HepG2 (cell line): ENCODE results near the gene APOC3. TPM values are rescaled to one million over a fixed set of nuclear protein-coding genes. Genes with fewer than 3 reads are reported as not detected.

ENCODE experiments used
- FOXK1 ChIP-seq: sonication (generic); formaldehyde crosslinking; IDR thresholded peaks from 2 replicates; pipeline ENCODE4 v1.4.0; 2020; ENCODE audit warnings: low read depth, missing genetic modification reagents, borderline replicate concordance
- MAZ ChIP-seq, 2 experiments: sonication (generic) in 1 of 2; formaldehyde crosslinking in 1 of 2; IDR thresholded peaks; 2 replicates each; pipeline versions ENCODE4 v1.5.0 to v1.6.1; 2012 to 2020; ENCODE audit warnings: low read depth in 2 of 2, mild to moderate bottlenecking in 2 of 2, borderline replicate concordance in 1 of 2, improper control_type of control experiment in 1 of 2, low read length in 1 of 2, missing genetic modification reagents in 1 of 2, moderate library complexity in 1 of 2
- NCOA5 ChIP-seq: sonication (generic); formaldehyde crosslinking; IDR thresholded peaks from 2 replicates; pipeline ENCODE4 v1.4.0; 2020; ENCODE audit warnings: missing genetic modification reagents
- RBM39 ChIP-seq: fragments of 200-400 bp; formaldehyde crosslinking; IDR thresholded peaks from one replicate; pipeline ENCODE4 v1.6.1; 2018; ENCODE audit warnings: antibody characterized with exemption, mild to moderate bottlenecking, low read depth, low read length; ENCODE audit not compliant: poor library complexity, severe bottlenecking
- ZNF501 ChIP-seq: sonication (generic); formaldehyde crosslinking; IDR thresholded peaks from 2 replicates; pipeline ENCODE4 v1.5.1; 2020; ENCODE audit warnings: mild to moderate bottlenecking, moderate library complexity, missing genetic modification reagents
- polyA plus RNA-seq, 8 experiments: library from polyadenylated mRNA; depleted of rRNA in 3 of 8; stranded (reverse) in 7 of 8; unstranded in 1 of 8; fragments of >200 nt; fragmentation: Illumina TruSeq in 4 of 8; extraction: Trizol in 4 of 8; gene quantifications; 2 replicates each; pipeline versions ENCODE4 v1.2.1 to v1.2.3, GENCODE V29; 2011 to 2016; ENCODE audit warnings: low read depth in 4 of 8, missing spikeins in 1 of 8, mixed read lengths in 1 of 8; ENCODE audit not compliant: insufficient read depth in 1 of 8
- total RNA-seq, 5 experiments: library from RNA; depleted of rRNA; stranded (reverse); fragments of >200 nt; fragmentation: Illumina TruSeq; extraction: Trizol; gene quantifications; 2 replicates each; pipeline ENCODE4 v1.2.3, GENCODE V29; 2016; ENCODE audit warnings: low read depth in 1 of 5
- TF ChIP-seq, protein P1 (sequence below): sonication (generic); formaldehyde crosslinking; IDR thresholded peaks from 2 replicates; pipeline ENCODE4 v1.4.0; 2020; ENCODE audit warnings: missing genetic modification reagents
- TF ChIP-seq, protein P2 (sequence below): sonication (generic); formaldehyde crosslinking; IDR thresholded peaks from 2 replicates; pipeline ENCODE4 v1.5.0; 2020; ENCODE audit warnings: mild to moderate bottlenecking, missing genetic modification reagents
- TF ChIP-seq, protein P3 (sequence below): sonication (generic); formaldehyde crosslinking; IDR thresholded peaks from 2 replicates; pipeline ENCODE4; 2020; ENCODE audit warnings: missing genetic modification reagents, mild to moderate bottlenecking, borderline replicate concordance
- TF ChIP-seq, protein P4 (sequence below): sonication (generic); formaldehyde crosslinking; IDR thresholded peaks from 2 replicates; pipeline ENCODE4 v1.8.0; 2022; ENCODE audit warnings: mild to moderate bottlenecking, missing genetic modification reagents, moderate library complexity
- TF ChIP-seq, protein P5 (sequence below): sonication (generic); formaldehyde crosslinking; IDR thresholded peaks from 2 replicates; pipeline ENCODE4 v1.5.0; 2020; ENCODE audit warnings: mild to moderate bottlenecking, missing genetic modification reagents
- TF ChIP-seq, protein P6 (sequence below): sonication (generic); formaldehyde crosslinking; IDR thresholded peaks from 2 replicates; pipeline ENCODE4 v1.8.1; 2023; ENCODE audit warnings: mild to moderate bottlenecking, missing genetic modification reagents

Gene APOC3
- total and polyA plus RNA-seq, 2 of the 13 experiments (the other 11 are each of a cell fraction or from before 2014, with no cell fraction given), result 314 to 687 TPM

DNA sequence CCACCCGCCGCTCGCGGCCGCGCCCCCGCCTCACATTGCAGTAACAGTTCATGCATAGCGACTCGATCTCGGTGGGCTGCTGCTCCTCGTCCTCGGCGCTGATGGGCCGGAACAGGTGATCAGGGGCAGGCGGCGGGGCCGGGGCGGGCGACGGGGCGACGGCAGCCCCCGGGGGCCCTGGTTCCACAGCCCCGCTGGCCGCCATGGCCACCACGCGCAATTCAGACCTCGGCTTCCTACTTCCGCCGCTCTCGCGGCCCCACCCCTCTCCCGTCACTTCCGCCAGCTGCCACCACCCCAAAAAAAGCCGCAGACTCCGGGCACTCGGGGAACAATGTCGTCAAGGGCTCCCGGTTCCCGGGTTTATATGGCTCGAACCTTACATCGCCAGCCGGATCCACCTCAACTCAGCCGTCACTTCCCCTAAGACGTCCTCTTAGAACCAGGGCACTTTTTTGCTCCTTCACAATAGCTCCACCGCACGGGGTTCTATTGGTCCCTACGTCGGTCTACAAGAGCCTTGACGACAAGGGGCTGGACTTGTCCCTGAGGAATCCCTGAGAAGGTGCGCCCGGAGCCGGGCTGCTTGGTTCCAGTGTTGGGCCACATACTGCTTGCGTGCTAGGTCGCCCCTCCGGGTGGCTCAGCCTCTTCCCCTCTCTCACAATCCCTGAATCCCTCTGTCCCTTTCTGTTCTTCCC, 41.8 kb upstream of the APOC3 start, which contains the start of gene ZPR1 (continued):
- TF ChIP-seq, protein P1, sequence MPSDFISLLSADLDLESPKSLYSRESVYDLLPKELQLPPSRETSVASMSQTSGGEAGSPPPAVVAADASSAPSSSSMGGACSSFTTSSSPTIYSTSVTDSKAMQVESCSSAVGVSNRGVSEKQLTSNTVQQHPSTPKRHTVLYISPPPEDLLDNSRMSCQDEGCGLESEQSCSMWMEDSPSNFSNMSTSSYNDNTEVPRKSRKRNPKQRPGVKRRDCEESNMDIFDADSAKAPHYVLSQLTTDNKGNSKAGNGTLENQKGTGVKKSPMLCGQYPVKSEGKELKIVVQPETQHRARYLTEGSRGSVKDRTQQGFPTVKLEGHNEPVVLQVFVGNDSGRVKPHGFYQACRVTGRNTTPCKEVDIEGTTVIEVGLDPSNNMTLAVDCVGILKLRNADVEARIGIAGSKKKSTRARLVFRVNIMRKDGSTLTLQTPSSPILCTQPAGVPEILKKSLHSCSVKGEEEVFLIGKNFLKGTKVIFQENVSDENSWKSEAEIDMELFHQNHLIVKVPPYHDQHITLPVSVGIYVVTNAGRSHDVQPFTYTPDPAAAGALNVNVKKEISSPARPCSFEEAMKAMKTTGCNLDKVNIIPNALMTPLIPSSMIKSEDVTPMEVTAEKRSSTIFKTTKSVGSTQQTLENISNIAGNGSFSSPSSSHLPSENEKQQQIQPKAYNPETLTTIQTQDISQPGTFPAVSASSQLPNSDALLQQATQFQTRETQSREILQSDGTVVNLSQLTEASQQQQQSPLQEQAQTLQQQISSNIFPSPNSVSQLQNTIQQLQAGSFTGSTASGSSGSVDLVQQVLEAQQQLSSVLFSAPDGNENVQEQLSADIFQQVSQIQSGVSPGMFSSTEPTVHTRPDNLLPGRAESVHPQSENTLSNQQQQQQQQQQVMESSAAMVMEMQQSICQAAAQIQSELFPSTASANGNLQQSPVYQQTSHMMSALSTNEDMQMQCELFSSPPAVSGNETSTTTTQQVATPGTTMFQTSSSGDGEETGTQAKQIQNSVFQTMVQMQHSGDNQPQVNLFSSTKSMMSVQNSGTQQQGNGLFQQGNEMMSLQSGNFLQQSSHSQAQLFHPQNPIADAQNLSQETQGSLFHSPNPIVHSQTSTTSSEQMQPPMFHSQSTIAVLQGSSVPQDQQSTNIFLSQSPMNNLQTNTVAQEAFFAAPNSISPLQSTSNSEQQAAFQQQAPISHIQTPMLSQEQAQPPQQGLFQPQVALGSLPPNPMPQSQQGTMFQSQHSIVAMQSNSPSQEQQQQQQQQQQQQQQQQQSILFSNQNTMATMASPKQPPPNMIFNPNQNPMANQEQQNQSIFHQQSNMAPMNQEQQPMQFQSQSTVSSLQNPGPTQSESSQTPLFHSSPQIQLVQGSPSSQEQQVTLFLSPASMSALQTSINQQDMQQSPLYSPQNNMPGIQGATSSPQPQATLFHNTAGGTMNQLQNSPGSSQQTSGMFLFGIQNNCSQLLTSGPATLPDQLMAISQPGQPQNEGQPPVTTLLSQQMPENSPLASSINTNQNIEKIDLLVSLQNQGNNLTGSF (CRISPR knock-in tag), result no peak
- TF ChIP-seq, protein P2, sequence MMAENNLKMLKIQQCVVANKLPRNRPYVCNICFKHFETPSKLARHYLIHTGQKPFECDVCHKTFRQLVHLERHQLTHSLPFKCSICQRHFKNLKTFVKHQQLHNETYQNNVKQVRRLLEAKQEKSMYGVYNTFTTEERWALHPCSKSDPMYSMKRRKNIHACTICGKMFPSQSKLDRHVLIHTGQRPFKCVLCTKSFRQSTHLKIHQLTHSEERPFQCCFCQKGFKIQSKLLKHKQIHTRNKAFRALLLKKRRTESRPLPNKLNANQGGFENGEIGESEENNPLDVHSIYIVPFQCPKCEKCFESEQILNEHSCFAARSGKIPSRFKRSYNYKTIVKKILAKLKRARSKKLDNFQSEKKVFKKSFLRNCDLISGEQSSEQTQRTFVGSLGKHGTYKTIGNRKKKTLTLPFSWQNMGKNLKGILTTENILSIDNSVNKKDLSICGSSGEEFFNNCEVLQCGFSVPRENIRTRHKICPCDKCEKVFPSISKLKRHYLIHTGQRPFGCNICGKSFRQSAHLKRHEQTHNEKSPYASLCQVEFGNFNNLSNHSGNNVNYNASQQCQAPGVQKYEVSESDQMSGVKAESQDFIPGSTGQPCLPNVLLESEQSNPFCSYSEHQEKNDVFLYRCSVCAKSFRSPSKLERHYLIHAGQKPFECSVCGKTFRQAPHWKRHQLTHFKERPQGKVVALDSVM (CRISPR knock-in tag), result no peak
- TF ChIP-seq RBM39 (peak; percentile 86), FOXK1 (CRISPR knock-in tag) (peak; percentile 23; the same call in 1 of the 2 replicates), MAZ (IDR thresholded peaks at IDR 0.05; ENCODE audit: borderline replicate concordance, low read depth, low read length) (no peak), MAZ (CRISPR knock-in tag; IDR thresholded peaks at IDR 0.05; ENCODE audit: low read depth) (no peak), ZNF501 (CRISPR knock-in tag) (peak; percentile 64; the same call in 1 of the 2 replicates), NCOA5 (no peak)
- TF ChIP-seq, protein P3, sequence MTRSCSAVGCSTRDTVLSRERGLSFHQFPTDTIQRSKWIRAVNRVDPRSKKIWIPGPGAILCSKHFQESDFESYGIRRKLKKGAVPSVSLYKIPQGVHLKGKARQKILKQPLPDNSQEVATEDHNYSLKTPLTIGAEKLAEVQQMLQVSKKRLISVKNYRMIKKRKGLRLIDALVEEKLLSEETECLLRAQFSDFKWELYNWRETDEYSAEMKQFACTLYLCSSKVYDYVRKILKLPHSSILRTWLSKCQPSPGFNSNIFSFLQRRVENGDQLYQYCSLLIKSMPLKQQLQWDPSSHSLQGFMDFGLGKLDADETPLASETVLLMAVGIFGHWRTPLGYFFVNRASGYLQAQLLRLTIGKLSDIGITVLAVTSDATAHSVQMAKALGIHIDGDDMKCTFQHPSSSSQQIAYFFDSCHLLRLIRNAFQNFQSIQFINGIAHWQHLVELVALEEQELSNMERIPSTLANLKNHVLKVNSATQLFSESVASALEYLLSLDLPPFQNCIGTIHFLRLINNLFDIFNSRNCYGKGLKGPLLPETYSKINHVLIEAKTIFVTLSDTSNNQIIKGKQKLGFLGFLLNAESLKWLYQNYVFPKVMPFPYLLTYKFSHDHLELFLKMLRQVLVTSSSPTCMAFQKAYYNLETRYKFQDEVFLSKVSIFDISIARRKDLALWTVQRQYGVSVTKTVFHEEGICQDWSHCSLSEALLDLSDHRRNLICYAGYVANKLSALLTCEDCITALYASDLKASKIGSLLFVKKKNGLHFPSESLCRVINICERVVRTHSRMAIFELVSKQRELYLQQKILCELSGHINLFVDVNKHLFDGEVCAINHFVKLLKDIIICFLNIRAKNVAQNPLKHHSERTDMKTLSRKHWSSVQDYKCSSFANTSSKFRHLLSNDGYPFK (CRISPR knock-in tag), result peak; percentile 87; the same call in 1 of the 2 replicates
- TF ChIP-seq, protein P4, sequence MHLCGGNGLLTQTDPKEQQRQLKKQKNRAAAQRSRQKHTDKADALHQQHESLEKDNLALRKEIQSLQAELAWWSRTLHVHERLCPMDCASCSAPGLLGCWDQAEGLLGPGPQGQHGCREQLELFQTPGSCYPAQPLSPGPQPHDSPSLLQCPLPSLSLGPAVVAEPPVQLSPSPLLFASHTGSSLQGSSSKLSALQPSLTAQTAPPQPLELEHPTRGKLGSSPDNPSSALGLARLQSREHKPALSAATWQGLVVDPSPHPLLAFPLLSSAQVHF (CRISPR knock-in tag), result no peak
- TF ChIP-seq, protein P5, sequence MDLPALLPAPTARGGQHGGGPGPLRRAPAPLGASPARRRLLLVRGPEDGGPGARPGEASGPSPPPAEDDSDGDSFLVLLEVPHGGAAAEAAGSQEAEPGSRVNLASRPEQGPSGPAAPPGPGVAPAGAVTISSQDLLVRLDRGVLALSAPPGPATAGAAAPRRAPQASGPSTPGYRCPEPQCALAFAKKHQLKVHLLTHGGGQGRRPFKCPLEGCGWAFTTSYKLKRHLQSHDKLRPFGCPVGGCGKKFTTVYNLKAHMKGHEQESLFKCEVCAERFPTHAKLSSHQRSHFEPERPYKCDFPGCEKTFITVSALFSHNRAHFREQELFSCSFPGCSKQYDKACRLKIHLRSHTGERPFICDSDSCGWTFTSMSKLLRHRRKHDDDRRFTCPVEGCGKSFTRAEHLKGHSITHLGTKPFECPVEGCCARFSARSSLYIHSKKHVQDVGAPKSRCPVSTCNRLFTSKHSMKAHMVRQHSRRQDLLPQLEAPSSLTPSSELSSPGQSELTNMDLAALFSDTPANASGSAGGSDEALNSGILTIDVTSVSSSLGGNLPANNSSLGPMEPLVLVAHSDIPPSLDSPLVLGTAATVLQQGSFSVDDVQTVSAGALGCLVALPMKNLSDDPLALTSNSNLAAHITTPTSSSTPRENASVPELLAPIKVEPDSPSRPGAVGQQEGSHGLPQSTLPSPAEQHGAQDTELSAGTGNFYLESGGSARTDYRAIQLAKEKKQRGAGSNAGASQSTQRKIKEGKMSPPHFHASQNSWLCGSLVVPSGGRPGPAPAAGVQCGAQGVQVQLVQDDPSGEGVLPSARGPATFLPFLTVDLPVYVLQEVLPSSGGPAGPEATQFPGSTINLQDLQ, result no peak
- TF ChIP-seq, protein P6, sequence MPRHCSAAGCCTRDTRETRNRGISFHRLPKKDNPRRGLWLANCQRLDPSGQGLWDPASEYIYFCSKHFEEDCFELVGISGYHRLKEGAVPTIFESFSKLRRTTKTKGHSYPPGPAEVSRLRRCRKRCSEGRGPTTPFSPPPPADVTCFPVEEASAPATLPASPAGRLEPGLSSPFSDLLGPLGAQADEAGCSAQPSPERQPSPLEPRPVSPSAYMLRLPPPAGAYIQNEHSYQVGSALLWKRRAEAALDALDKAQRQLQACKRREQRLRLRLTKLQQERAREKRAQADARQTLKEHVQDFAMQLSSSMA (CRISPR knock-in tag), result no peak
